Stomach (tissue), 9 donors: Measurements from ENCODE around the gene PIMREG. TPM values are rescaled to one million over a fixed set of nuclear protein-coding genes. Genes with fewer than 3 reads are reported as not detected.

Experiments
- DNase-seq, 2 donors: peaks; one replicate each; pipeline versions ENCODE4 v3.0.0 to v3.0.0-alpha.2; 2013 to 2019
- H3K27ac ChIP-seq, 5 donors: fragments of 200-600 bp in 4 of 5; sonication (generic) in 4 of 5; one replicate each; pipeline ENCODE4 v1.5.1; 2013 to 2019; ENCODE audit warnings: mild to moderate bottlenecking in 1 of 5, moderate library complexity in 1 of 5
- H3K27me3 ChIP-seq, 3 donors: fragments of 200-600 bp; sonication (generic); one replicate each; pipeline ENCODE4 v1.5.1; 2017 to 2019; ENCODE audit warnings: mixed run types in 1 of 3
- H3K36me3 ChIP-seq, 4 donors: fragments of 200-600 bp; sonication (generic); 1 replicate in 3 of 4; 2 replicates in 1 of 4; pipeline ENCODE4 v1.5.1; 2016 to 2019
- H3K4me1 ChIP-seq, 4 donors: fragments of 200-600 bp; sonication (generic); one replicate each; pipeline ENCODE4 v1.5.1; 2016 to 2019
- H3K4me3 ChIP-seq, 4 donors: fragments of 200-600 bp; sonication (generic) in 3 of 4; one replicate each; pipeline ENCODE4 v1.5.1; 2016 to 2019; ENCODE audit warnings: mild to moderate bottlenecking in 1 of 4
- H3K9me3 ChIP-seq, 4 donors: fragments of 200-600 bp; sonication (generic); one replicate each; pipeline ENCODE4 v1.5.1; 2016 to 2019
- CTCF ChIP-seq, 7 experiments: fragments of 450-650 bp in 4 of 7; fragments of 200-600 bp in 3 of 7; sonication (generic) in 3 of 7; IDR thresholded peaks; one replicate each; pipeline ENCODE4 v1.5.1; 2016 to 2019; ENCODE audit warnings: antibody characterized with exemption in 7 of 7, control low read depth in 2 of 7, mild to moderate bottlenecking in 1 of 7
- EP300 ChIP-seq: sonication (generic); formaldehyde crosslinking; IDR thresholded peaks from one replicate; pipeline ENCODE4 v1.6.1; 2017; ENCODE audit warnings: antibody characterized with exemption
- POLR2A ChIP-seq, 4 donors: fragments of 450-650 bp; IDR thresholded peaks; one replicate each; pipeline ENCODE4 v1.6.1; 2016; ENCODE audit warnings: antibody characterized with exemption in 4 of 4, control low read depth in 2 of 4, mild to moderate bottlenecking in 1 of 4, moderate library complexity in 1 of 4
- POLR2AphosphoS5 ChIP-seq, 3 donors: sonication (generic); formaldehyde crosslinking; IDR thresholded peaks; one replicate each; pipeline ENCODE4 v1.6.1; 2016; ENCODE audit warnings: antibody characterized with exemption in 3 of 3
- WGBS, 5 donors: extraction: QIAGEN DNeasy Blood & Tissue Kit in 3 of 5; methylation state at CpG; one replicate each; pipeline versions ENCODE4 v1.1.5 to v1.1.7; 2013 to 2018; 5-methylcytosine and 5-hydroxymethylcytosine counted together
- intact Hi-C: fragments of 100-400 bp; cut with DNase I; formaldehyde crosslinking; loops from one replicate; pipeline ENCODE4 v1.15.1; 2023; ENCODE audit warnings: low total_unique reads
- polyA plus RNA-seq, 3 donors: library from polyadenylated mRNA; stranded (reverse); fragments of 200-250 nt; gene quantifications; one replicate each; pipeline ENCODE4 v1.2.3, GENCODE V29; 2013
- total RNA-seq, 5 donors: library from RNA; depleted of rRNA; stranded (reverse); fragments of >200 nt; gene quantifications; one replicate each; pipeline versions ENCODE4 v1.1.0 to v1.2.3, GENCODE V29; 2014 to 2016
- donor health status: healthy with polysubstance abuse.
- donor health status: Bipolar disorder and iron deficiency.
- donor health status: healthy.

PIMREG gene
- total and polyA plus RNA-seq, 8 donors, result 0.76 to 8.5 (median 1.9) TPM

GRCh38 chr17:6467567-6467966 lies 23.3 kb downstream of the PIMREG start:
- no peaks in the 10 kb centered on the region for H3K9me3 ChIP-seq
- H3K4me3 ChIP-seq, result no peak overlapping the region
- intact Hi-C loops, result no loop called here
- no peak for DNase-seq
- TF ChIP-seq EP300 (no peak), POLR2A (IDR thresholded peaks at IDR 0.05) (no peak), POLR2AphosphoS5 (IDR thresholded peaks at IDR 0.05) (no peak), CTCF (IDR thresholded peaks at IDR 0.05) (no peak)
- no peaks in the 10 kb centered on the region for H3K27me3 ChIP-seq
- no peak overlapping the region for H3K27ac ChIP-seq
- 71 to 100% (median 83%) methylated on average over 1 of the region's 1 CpG for WGBS, 5 donors
- no peaks in the 10 kb centered on the region for H3K4me1 ChIP-seq
- H3K36me3 ChIP-seq, result peaks cover 0 to 66% (median 24%) of the 10 kb centered on the region in 4 donors

- intact Hi-C loops, result no loop called here
- no peak for TF ChIP-seq POLR2AphosphoS5 (IDR thresholded peaks at IDR 0.05)
- no peak for TF ChIP-seq POLR2A (IDR thresholded peaks at IDR 0.05)
- no peak for TF ChIP-seq CTCF (IDR thresholded peaks at IDR 0.05)
- TF ChIP-seq EP300, result no peak
These were observed 24.0 kb downstream of the PIMREG start for GRCh38 chr17:6468051-6468790.

GRCh38 chr17:6470146-6470718 lies 26.0 kb downstream of the PIMREG start:
- peaks cover 0 to 15% (median 3%) of the 10 kb centered on the region in 4 donors for H3K4me1 ChIP-seq
- no peak overlapping the region for H3K27ac ChIP-seq
- no peak for DNase-seq
- H3K27me3 ChIP-seq, result no peaks in the 10 kb centered on the region
- WGBS, 5 donors, result 92 to 96% (median 95%) methylated on average over 18 to 24 of the region's 24 CpGs
- no peaks in the 10 kb centered on the region for H3K9me3 ChIP-seq
- TF ChIP-seq EP300 (no peak), POLR2AphosphoS5 (IDR thresholded peaks at IDR 0.05) (no peak), POLR2A (IDR thresholded peaks at IDR 0.05) (no peak), CTCF (IDR thresholded peaks at IDR 0.05) (no peak)
- H3K36me3 ChIP-seq, result peaks cover 0 to 45% (median 11%) of the 10 kb centered on the region in 4 donors
- intact Hi-C loops, result no loop called here
- no peak overlapping the region for H3K4me3 ChIP-seq

More at GRCh38 chr17:6468051-6468790, 24.0 kb downstream of the PIMREG start:
- H3K4me1 ChIP-seq, result peaks cover 0 to 4% (median 2%) of the 10 kb centered on the region in 4 donors
- 81 to 90% (median 89%) methylated on average over 12 to 23 of the region's 23 CpGs for WGBS, 5 donors
- H3K36me3 ChIP-seq, result peaks cover 0 to 61% (median 21%) of the 10 kb centered on the region in 4 donors
- H3K4me3 ChIP-seq, result no peak overlapping the region
- H3K27ac ChIP-seq, result no peak overlapping the region
- no peak for DNase-seq
- no peaks in the 10 kb centered on the region for H3K27me3 ChIP-seq
- H3K9me3 ChIP-seq, result no peaks in the 10 kb centered on the region

- H3K27ac ChIP-seq, result no peak overlapping the region
- 76 to 97% (median 91%) methylated on average over 7 to 17 of the region's 17 CpGs for WGBS, 5 donors
- H3K9me3 ChIP-seq, result no peaks in the 10 kb centered on the region
- H3K36me3 ChIP-seq, result peaks cover 0 to 38% (median 11%) of the 10 kb centered on the region in 4 donors
- H3K4me3 ChIP-seq, result no peak overlapping the region
- intact Hi-C loops, result no loop called here
- H3K4me1 ChIP-seq, result peaks cover 0 to 21% (median 3%) of the 10 kb centered on the region in 4 donors
- no peak for DNase-seq
- H3K27me3 ChIP-seq, result no peaks in the 10 kb centered on the region
- TF ChIP-seq CTCF (IDR thresholded peaks at IDR 0.05) (no peak), POLR2A (IDR thresholded peaks at IDR 0.05) (no peak), EP300 (no peak)
These were observed 26.7 kb downstream of the PIMREG start for GRCh38 chr17:6470751-6471521.
